ENCODE data around the gene SLC24A4.
A peak's percentile ranks its signal among the peaks of the same experiment; 100 is the strongest.

The SLC24A4 gene

DNA sequence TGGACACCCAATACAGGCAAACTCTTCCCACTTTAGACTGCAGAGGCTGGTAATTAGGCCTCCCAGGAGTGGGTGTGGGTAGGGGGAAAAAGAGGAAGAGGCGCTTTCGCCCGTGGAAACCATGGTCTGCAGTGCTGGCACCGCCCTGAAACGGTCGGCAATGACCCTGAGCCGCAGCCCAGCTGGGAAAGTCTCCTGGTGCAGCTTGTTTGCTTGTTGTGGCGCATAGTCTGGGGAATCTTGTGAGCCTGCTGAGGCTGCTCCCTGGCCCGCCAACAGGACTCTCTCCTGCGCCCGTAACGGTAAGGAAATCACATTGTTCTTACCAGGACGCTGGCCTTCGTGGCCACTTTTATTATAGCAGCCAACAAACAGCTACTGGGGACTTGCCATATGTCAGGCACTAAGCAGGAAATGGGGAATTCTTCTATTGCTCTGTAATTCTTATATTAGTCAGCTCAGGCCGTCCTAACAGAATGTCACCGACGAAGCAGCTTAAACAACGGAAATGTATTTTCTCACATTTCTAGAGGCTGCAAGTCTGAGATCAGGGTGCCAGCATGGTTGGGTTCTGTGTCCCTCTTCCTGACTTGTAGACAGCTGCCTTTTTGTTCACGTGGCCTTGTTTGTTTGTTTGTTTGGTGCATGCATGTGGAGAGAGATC is 138.1 kb downstream of the SLC24A4 start:
- DNase-seq = peak; percentile 53

DNA sequence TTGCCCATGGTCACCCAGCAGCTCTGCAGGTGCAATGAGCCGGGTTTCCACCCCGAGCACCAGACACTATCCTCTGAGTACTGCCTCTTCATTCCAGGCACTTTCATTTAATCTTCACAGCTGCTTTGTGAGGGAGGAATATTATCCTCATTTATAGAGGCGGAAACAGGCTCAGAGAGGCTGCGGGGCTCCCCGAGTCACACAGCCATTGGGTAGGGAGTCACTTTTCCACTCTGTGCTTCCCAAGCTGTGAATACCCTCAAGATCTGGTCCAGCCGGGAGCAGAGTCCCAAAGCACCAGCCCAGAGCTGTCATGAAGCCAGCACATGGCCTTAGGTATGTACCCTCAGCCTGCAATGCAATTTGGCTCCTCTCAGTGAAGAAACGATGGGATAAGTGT is 138.9 kb downstream of the SLC24A4 start:
- peak; percentile 38 for DNase-seq

DNA sequence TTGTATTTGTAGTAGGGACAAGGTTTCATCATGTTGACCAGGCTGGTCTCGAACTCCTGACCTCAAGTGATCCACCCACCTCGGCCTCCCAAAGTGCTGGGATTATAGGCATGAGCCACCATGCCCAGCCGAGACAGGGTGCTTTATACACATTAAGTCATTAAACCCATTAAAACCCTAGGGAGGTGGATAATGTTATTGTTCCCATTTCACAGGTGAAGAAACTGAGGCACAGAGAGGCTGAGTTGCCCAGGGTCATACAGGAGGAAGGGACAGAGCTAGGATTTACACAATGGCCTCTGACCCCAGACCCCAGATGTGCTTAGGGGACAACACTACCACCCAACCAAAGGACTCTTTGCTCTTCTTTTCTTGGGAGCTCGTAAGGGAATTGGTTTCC is 139.6 kb downstream of the SLC24A4 start:
- peak; percentile 35 for DNase-seq

DNA sequence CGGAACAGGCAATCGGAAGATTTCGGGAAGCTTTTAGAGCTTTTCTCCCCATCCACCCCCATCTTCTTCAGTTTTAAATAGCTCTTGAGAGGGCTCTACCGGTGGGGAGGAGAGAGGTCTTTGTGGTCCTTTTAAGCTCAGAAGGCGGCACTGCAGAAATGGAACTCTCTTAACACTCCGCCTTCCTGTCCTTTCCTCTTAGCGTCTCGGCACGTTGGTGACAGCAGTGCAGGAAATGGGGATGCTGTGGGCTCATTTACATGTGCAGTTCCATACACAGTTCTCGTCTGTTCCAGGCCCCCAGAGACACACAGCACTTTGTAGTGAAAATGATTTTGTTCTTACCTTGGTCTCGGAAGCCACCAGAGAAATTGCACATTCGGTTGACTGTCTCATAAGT is 140.2 kb downstream of the SLC24A4 start:
- peak; percentile 35 for DNase-seq

DNA sequence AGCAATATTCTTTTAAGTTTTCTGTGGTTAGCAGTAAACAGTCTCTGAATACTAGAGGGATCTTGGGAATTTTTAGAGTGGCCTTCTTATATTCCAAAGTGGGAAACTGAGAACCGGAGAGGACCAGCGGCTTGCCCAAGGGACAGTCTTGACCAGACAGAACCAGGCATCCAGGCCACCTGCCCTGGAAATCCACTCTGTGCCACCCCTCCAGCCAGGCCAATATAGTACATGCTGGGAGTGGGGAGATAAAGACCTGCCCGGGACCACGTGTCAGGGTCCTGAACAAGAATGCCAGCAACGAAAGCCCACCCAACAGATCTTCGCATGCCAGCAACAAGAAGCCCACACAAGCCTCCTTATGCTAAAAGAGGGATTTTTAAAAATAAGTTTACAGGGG is 141.2 kb downstream of the SLC24A4 start:
- DNase-seq = no peak

DNA sequence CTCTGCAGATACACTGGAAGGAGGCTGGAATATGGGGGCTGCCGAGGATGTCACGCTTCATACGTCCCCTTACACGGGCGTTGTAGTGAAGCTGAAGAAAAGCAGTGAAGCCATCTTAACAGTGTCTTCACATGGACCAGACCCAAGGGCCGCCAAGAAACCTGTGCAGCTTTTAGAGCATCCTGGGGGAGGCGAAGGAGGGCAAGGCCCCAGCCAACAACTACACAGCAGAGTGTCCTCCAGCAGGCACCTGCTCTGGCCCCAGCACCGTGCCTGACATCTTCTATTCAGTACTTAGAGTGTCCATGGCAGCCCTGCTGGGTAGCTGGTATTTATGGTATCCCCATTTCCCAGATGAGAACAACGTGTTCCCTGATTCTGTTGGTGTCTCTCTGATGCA is 141.8 kb downstream of the SLC24A4 start:
- DNase-seq = peak; percentile 13

DNA sequence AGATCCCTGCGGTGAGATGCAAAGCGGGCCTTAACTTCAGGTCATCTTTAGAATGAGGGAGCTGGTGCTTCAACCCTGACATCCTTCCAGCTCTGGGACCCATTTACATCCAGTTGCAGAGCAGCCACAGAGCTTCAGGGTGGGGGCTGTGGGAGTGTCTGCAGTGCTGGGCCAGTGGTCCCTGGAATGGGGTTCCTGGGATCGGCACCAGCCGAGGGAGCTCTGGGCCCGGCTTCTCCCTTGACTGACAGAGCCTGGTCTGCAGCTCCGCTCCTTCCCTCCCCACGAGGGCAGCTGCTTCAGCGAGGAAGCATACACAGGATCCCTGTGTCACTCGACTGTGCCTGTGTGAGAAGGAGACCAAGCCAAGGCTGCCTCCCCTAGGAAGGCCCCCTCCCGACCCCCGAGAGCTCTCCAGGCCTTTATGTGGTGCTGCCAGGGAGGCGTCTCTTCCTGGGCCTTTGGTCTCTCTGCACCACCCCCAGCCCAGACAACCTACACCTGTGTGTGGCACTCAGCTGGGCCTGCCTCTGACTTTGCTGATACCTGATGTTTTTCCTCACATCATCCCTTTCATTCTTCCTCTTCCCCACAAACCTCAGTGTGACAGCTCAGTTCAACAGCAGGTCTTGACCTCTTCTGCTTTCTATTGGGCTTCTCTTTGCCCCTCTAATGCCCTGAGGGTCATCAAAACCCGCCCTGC is 142.5 kb downstream of the SLC24A4 start:
- DNase-seq = no peak

DNA sequence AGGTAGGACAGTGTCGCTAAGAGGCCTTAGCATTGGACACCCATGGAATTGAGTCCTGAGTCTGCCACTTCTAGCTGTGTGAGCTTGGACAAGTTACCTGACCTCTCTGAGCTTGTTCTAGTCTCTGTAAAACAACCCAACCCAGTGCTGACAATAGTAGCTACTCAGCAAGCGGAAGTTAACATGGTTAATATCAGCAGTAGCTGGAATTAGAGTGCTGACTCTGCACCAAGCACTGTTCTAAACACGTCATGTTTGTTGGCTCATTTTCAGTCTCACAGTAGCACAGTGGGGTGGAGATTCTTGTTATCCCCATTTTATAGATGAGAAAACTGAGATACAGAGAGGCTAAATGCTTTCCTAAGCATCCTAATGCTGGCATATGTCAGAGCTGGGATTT is 143.1 kb downstream of the SLC24A4 start:
- no peak for DNase-seq

DNA sequence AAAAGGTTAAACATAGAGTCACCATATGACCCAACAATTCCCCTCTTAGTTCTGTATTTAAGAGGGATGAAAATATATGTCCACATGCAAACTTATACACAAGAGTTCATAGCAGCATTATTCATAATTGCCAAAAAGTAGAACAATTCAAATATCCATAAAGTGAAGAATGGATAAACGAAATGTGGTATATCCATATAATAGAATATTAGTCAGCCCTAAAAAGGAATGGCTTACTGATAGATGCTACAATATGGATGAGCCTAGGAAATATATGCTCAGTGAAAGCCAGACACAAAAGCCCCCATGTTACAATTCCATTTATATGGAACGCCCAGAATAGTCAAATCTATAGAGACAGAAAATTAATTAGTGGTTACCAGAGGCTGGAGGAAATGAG is 146.6 kb downstream of the SLC24A4 start:
- DNase-seq = no peak

DNA sequence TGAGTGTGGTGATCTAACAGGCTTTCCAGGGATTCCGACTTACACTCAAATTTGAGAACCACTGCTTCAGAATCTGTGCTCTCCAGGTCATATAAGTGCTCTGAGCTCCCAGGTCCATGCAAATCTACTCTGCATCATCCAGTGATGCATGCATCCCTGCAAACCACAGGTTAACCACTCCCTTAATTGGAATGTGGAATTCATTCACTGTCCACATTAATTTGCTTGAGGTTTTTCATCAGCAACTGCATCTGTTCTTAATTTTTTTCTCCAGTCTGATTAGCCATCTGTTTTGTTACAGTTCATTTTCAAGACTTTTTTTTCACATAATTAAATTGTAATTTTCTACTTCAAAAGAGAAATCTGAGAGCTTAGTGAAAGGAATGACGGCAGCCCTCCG is 147.2 kb downstream of the SLC24A4 start:
- no peak for DNase-seq

DNA sequence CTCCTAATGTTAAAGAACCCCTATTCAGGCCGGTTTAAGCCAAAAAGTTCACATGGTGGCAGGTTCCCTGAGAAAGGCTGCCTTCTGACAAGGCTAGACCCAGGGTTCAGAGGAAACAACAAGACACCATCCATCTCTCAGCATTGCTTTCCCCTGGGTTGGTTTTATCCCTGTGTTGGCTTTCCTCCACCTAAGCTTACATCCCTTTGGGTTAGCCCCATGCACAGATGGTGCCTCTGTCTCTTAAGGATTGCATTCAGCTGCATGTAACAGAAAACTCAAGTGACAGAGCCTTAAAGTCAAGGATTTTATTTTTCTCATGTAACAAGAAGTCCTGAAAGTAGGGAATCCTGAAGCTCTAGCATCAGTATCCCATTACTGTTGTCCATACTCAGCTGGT is 147.8 kb downstream of the SLC24A4 start:
- peak; percentile 34 for DNase-seq

DNA sequence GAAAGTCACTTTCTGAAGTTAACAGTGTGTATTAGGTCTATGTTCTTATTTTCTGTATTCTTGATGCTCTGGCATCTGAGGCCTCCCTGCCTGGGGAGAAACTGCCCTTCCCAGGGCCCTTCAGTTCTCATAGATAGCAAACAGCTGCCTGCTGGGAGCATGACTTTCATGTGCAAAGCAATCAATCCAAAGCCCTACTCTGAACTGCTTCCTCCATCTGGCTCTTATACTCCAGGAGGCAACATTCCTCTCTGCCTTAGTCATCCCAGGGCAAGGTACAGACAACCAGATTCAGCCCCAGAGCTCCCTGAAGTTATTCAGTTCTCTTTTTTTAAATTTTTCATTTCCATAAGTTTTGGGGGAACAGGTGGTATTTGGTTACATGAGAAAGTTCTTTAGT is 149.0 kb downstream of the SLC24A4 start:
- peak; percentile 31 for DNase-seq

DNA sequence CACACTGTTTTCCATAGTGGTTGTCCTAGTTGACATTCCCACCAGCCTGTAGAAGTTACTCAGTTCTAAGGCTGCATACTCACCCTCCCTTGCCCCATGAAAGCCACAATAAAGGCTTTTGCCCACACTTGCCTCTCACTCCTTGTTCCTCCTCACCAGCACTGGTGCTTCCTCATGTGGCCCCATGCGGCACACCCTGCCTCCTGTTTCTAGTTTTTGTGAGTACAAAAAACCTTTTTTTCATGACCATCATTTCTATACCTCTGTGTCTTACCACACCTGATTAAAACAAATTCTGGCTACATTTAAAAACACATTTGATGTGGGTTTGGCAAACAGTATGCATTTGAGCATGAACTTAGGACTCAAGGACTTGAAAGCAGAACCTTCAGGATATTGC is 149.9 kb downstream of the SLC24A4 start:
- DNase-seq = peak; percentile 16

DNA sequence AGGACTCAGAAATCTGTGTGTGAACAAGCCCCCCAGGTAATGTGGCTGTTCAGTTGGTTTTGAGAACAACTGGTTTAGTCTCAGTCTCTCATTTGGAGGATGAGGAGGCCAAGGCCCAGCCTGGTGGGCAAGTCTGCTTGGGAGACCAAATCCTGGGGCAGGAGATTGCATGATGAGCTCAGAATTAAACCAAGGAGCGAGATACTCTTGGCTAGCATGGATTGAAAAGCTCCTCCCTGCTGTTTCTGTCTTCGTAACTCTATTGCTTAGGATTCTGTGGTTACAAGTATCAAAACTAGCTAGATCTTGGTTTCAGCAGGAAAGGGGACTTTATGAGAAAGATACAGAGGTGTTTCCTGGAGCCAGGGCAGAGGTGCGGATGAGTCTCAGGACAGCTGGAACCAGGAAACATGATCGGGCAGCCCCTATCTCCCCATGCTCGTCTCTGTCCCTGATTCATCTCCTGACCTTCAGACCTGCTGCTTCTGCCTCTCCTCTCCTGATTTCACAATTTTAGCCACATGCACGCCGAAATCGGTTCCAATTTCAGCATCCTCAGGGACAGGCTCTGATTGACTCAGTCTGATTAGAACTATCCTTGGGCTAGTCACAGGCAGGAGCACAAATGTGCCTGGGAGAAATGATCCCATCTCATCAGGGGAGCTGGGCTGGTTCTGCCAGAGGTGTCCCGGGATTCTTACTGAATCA is 150.4 kb downstream of the SLC24A4 start:
- peak; percentile 28 for DNase-seq

DNA sequence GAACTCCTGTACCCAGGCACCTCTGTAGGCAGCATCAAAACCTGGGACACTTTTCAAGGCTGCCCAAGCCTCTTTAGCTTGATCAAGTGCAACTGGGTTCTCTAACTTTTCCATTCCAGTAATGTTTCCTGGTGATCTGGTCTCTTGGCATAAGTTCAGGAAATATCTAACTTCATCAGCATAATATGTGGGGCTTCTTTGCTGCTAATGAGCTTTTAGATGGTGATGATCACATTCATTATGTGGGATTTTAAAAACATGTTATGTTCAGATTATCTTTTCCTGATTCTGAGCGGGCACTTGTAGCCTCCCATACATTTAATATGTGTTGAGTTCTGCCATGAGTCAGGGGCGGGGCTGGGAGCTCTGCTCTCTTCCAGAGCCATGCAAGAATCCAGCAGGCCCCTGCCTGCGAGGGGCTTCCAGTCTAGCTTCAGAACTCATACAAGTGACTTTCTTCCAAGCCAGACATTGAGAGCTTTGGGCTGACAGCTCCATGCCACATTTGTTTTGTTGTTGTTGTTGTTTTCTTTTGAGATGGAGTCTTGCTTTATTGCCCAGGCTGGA is 151.1 kb downstream of the SLC24A4 start:
- DNase-seq = peak; percentile 25

DNA sequence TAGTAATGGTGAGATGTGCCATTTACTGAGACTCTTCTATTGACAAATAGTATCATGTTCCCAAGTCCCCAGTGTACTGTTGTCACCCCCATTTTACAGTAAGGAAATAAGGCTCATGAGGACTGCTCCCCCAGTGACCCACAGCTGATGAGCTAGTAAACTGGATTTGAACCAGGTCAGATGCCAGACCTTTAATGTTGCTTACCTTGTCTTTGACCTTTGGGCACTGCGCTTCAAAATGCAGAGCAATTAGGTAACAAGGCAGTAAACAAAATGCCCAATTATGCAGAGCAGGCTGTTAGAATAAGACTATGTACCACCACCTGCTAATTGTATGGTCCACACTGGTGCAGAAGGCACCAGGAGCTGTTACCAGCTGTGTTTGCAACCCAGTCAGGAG is 152.1 kb downstream of the SLC24A4 start:
- DNase-seq = peak; percentile 30

DNA sequence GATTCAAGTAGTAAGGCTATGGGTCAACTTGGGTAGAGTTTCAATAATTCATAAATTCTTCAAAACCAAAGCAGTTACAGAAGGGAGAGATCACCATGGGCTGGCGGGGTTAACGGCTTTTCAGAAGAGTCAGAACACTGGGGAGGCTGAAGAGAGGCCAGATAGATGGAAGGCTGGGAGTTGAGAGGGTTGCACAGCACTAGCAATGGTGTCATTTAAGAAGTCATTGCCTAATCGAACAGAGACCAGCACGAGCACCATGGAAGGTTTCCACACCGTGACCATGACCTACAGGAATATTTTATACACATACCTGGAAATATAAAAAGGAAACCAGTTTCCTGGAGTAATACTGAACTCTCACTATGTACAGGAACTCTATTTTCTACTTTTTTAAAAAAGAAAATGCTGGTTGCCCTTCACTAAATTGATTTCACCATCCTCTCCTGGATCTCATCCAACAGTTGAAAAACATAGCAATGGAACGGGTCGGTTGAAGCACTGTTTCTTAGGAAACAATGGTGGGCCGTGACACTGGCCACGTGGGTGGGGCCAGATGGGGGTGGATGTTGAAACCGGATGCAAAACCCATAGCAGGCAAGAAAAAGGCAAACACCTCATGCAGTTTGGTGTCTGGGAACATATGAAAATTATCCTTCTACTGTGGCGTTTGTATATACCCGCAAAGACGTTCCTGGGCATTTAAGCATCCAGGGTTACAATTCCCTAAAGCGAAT is 152.7 kb downstream of the SLC24A4 start:
- peak; percentile 33 for DNase-seq

DNA sequence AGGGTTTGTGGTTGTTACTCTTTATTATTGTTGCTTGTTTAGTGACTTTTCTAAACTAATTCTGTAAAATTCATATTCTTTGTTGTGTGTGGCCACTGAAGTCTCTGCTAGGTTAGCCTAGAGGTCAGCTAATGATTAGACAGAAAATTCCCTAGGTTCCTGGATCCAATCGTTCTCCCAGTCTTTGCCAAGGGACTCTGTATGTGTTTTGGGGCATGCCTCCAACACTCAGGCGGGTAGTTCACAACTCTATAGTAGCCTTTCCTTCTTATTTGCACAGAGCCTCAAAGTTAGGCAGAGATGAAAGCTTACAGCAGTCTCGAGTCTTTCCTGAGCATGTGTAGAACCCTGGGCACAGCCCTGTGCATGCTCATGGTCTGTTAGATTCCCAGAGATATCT is 157.9 kb downstream of the SLC24A4 start:
- DNase-seq = peak; percentile 13

DNA sequence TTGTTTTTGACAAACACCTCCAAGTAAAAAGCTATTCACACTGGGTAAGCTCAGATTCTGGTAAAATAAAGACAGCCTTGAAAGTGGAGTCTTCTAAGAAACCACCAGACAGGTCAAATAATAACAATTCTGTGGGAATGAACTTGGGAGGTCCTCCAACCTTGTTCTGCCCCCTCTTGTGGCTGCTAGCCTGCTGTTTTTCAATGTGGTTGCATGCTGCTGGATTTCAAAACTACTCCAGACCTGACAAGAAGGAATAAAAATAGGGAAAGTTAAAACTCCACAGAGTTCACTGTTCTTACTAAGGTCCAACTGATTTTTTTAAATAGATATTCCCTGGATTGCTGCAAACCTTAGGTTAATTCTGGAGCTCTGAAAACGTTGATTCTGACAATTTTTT is 158.4 kb downstream of the SLC24A4 start:
- peak; percentile 42 for DNase-seq

DNA sequence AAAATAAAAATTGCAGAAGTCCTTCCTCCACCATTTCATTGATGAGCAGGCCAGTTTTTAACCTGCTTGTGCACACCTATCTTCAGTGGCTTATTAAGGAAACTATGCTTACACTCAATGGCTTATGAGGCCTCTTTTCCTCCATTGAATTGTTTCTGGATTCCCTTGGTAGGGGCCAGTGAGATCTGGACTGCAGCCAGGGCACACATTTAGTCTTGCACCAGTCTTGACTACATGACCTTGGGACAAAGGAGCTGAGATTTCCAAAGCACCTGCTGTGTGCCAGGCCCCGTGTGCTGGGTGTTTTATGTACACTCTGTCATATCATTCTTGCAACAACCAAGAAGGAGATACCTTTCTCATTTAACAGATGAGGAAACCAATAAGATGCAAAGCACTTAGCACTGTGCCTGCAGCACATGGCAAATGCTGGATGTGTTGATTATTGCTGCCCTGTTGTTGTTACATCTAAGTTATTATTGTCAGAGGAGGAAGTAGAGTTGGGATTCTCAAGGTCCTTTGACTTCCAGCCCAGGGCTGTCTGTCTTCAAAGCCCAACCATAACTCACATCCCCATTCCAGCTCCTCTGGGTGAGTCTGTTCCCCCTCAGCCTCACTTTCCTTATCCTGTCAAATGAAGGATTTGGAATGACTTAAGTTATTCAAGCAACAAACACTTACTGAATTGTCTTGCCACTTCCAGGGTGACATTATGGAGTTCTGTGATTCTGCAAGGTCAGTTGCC is 159.0 kb downstream of the SLC24A4 start:
- DNase-seq = peak; percentile 23

DNA sequence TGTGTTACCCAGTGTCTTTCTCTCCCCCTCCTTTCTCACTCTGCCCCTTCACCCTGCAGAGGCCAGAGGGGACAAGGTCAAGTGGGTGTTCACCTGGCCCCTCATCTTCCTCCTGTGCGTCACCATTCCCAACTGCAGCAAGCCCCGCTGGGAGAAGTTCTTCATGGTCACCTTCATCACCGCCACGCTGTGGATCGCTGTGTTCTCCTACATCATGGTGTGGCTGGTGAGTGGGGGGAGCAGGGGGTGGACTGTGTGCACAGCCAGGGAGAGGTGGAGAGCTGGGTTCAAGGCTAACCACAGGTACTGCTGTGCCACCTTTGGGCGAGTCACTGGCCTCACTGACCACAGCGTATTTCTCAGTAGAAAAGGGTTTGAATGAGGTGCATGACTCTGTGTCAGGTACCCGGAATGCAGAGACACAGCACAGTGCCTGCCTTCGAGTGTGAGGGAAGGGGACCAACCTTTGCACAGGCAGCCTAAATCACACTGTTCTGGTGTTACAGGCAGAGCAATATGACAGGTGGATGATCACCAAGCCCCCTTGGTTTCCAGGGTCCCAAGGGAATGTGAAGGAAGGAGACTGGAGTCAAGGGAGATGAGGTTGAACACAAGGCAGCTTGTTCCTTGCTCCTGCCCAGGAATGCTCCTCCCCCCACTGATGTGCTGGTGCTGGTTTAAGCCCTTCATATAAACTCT is 159.8 kb downstream of the SLC24A4 start:
- peak; percentile 22 for DNase-seq
